Breast epithelium (tissue), 3 donors: ENCODE measurements around the gene ADGRF4.

Experiments used
- CTCF ChIP-seq, 3 donors: fragments of 450-650 bp; IDR thresholded peaks; one replicate each; pipeline ENCODE4 v1.5.1; 2016 to 2017; ENCODE audit warnings: antibody characterized with exemption in 3 of 3, mild to moderate bottlenecking in 3 of 3, moderate library complexity in 3 of 3
- POLR2A ChIP-seq: fragments of 450-650 bp; IDR thresholded peaks from one replicate; pipeline ENCODE4 v1.6.1; 2016; ENCODE audit warnings: antibody characterized with exemption, mild to moderate bottlenecking, moderate library complexity
- POLR2AphosphoS5 ChIP-seq, 3 donors: sonication (generic); formaldehyde crosslinking; IDR thresholded peaks; one replicate each; pipeline ENCODE4 v1.6.1; 2017; ENCODE audit warnings: antibody characterized with exemption in 3 of 3

- TF ChIP-seq CTCF (IDR thresholded peaks at IDR 0.05): no peak
- no peak for TF ChIP-seq POLR2A
- no peak for TF ChIP-seq POLR2AphosphoS5 (IDR thresholded peaks at IDR 0.05)
These were observed 47.6 kb upstream of the ADGRF4 start for GRCh38 chr6:47650553-47651432.
